ENCODE data around the gene TCF7. TPM values are rescaled to one million over a fixed set of nuclear protein-coding genes. Genes with fewer than 3 reads are reported as not detected.
"Not testable (repeated sequence)": the region's sequence is repeated elsewhere in the genome, so short reads cannot be mapped to it uniquely, and the experiment has no call there.

Gene TCF7
- total RNA-seq, 1 donor from 2014 or later = 2.2 TPM

DNA sequence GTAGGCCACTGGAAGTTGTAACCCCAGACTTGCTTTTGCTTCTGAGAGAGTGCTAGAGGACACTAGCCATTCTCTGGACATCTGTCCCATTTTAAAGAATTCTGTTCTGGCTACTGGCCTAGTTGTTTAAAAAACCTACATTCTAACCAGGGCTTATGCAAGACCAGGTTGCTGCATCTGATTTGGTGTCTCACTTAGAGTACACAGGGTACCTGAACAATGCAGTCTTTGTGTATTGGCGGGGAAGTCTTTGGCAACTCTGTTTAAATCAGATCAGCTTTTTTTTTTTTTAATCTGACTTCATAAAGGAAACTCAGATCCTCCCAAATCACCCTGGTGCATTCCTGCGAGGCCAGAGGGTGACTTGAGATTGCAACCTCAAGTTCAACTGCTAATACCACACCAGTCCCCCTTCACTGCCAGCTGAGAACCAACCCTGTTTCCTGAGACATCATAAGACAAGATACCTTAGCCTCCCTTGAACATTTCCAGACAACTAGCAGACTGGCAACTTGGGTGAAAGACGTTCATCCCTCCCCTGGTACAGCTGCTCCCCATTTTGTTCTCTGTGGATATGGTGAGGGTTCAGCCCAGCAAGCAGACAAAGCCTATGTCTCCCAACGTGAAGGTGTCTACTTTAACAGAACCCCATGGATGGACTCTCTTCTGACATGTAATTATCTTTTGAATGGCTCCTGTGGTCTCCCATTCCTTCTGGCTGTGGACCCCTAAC, 35.3 kb downstream of the TCF7 start:
- ATAC-seq (ENCODE audit: poor library complexity) = no peak
- DNase-seq = no peak
- intact Hi-C loops (cut with DNase I) = loop anchor here (5.0 kb wide), 2 partner anchors 47 to 107 kb away; no protein-coding TSS in a partner anchor

DNA sequence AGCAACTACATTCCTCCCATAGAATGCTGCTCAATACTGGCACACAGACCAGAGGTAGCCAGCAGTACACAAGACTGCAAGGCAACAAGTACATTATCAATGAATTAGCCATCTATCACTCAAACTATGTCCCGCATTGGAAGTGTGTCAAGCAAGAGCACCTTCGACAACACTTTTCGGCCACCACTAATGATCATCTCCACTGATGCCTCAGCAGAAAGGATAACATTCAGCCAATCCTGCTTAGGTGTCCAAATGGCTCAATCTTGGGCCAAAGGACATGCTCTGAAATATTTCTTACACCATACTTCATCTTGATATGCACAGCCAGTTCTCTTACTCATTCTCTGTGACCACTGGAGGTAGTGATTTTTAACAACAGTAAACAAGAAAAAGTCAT, 37.2 kb downstream of the TCF7 start:
- ATAC-seq (ENCODE audit: poor library complexity) = no peak
- no peak for DNase-seq
- intact Hi-C loops (cut with DNase I) = no loop called here

DNA sequence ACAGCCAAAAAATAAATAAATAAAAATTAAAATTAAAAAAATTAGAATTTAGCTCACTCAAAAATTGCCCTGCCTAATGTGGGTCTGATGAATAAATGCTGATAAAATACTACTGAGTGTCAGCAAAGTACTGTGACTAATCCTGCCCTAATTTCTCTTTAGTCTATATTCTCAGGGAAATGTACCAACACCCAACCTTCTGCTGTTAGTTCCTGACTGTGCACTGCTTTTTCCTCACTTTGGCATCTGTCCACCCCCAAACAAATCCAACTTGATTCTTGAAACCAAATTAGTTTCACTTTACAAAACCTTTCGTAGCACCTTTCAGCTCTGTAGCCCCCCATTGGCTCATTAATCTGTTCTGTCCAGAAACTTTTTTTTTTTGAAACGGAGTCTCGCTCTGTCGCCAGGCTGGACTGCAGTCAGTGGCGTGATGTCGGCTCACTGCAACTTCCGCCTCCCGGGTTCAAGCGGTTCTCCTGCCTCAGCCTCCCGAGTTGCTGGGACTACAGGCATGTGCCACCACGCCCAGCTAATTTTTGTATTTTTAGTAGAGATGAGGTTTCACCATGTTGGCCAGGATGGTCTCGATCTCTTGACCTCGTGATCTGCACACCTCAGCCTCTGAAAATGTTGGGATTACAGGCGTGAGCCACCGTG, 37.8 kb downstream of the TCF7 start:
- ATAC-seq (ENCODE audit: poor library complexity); intact Hi-C loops (cut with DNase I); DNase-seq: not testable (repeated sequence)

DNA sequence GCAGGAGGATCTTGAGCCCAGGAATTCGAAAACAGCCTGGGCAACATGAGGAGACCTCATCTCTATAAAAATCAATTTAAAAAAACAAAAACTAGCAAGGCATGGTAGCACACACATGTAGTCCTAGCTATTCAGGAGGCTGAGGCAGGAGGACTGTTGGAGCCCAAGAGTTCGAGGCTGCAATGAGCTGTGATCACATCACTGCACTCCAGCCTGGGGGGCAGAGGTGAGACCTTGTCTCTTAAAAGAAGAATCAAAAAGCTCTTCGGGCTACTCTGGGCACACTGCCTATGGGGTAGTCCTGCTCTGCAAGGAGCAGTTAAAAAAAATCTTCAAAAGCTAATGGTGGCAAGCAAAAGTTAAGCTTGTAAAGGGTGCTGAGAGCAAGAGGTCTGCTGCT, 38.8 kb downstream of the TCF7 start:
- ATAC-seq (ENCODE audit: poor library complexity) (no peak), DNase-seq (no peak)
- intact Hi-C loops (cut with DNase I) = no loop called here

DNA sequence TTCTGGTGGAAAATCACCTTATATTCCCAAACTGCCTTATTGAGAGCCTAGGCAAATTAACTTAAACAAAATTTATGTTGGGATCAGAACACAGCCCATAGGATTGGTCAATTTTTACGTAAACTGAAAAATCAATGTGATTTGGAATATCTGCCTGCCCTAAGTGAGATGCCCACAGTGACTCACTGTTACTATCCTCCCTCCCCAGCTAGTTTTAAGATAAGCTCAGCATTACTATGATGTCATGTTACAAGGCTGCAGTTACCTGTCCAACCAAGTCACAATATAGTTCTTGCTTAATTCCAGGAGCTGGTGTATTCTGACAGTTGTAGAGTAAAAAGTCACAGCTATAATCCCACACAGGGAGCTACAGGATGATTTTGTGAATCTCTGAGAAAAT, 39.2 kb downstream of the TCF7 start:
- DNase-seq (no peak), ATAC-seq (ENCODE audit: poor library complexity) (no peak)
- intact Hi-C loops (cut with DNase I) = no loop called here

DNA sequence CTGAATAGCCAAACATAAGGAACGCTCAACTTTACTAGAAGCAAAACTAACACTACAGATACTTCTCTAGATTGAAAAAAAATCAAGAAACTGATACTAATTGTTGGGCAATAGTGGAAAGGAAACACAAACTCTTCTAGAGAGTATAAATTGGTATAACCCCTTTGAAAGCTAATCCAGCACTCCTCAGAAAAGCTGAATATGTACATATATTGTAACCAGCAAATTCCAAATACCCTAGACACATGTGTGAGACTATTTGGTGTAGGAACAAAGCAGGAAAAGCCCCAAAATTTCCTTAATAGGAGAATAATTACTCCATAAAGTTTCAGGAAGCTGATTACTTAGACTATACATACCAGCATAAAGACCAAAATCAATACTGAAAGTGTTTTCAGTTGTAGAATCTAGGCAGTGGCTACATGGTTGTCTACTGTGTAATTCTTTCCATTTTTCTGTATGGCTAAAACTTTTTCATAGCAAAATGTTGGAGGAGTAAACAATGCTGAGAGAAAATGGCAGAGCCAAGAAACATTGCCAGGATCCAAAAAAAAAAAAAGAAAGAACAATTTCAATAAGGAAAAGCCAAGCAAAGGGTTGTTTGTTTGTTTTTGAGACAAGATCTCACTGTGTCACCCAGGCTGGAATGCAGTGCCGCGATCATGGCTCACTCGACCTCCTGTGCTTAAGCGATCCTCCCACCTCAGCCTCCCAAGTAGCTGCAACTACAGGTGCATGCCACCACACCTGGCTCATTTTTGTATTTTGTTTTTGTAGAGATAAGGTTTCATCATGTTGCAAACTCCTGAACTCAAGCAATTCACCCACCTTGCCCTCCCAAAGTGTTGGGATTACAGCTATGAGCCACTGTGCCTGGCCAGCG, 47.3 kb downstream of the TCF7 start:
- intact Hi-C loops (cut with DNase I) = no loop called here
- no peak for DNase-seq
- no peak for ATAC-seq (ENCODE audit: poor library complexity)

DNA sequence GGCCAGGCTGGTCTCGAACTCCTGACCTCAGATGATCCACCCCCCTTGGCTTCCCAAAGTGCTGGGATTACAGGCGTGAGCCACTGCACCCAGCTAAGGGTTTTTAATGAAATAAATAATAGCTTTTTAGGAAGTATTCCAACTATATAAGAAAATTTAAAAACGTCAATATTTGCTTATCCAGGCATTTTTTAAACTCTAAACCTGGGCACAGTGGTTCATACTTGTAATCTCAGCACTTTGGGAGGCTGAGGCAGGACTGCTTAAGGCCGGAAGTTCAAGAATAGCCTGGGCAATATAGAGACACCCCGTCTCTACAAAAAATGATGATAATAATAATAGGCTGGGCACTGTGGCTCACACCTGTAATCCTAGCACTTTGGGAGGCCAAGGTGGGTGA, 48.1 kb downstream of the TCF7 start:
- ATAC-seq (ENCODE audit: poor library complexity) = no peak
- no peak for DNase-seq
- intact Hi-C loops (cut with DNase I) = no loop called here

DNA sequence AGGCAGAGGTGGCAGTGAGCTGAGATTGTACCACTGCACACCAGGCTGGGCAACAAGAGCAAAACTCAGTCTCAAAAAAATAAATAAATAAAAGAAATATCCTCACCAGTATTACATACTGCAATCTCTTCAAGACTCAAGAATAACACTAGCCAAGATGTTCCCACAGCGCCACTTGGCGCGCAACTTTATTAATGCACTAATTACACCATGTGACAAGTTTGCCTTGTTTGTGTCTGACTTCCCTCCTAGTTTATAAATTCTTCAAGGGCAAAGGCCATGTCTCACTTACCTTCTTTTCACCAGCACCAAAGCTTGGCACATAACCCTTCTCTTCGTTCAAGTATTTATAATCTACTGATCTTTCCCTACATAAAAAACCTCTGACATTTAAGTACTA, 57.5 kb downstream of the TCF7 start:
- DNase-seq = no peak
- ATAC-seq (ENCODE audit: poor library complexity) = no peak
- intact Hi-C loops (cut with DNase I) = no loop called here

DNA sequence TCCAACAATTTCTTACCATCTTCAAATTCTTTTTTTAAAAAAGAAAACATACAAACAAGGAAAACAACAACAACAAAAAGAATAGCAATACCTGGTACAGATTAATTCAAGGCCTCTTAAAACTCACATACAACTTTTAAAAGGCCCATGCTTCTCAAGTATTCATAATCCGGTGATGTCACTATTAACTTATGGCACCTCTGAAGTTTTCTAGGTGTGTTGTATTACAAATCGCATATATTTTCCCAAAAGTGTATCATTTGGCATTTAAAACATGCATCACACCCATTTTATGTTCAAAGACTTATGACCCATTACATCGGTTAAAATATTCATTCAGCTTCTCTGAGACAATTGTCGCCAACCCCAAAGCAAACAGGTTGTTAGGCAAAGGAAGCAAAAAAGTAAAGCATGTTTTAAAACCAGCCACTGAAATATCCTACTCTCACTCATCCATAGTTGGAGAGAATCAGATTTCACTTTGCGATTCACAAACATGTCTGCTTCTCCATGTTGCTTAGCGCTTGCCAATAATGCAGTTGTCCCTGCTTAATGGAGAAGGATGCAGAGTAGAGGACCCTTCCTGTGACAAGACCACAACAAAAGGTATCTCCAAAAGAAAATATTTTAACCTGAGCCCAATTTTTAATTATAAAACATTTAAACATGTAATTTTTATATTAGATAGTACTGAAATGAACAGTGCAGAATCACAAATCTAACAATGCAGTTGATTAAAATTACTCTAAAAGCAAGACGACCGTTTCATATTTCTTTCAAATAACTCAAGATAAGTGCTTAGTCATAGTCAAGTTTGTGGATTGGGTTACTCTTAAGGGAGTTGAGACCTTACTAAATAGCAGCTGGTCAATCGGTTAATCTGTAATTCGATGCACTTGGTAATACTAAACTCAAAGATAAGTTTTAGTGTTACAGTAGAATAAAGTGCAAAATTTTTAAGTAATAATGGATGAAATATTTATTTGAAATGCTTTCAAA, 60.7 kb downstream of the TCF7 start:
- DNase-seq (no peak), ATAC-seq (ENCODE audit: poor library complexity) (no peak)
- intact Hi-C loops (cut with DNase I) = no loop called here

DNA sequence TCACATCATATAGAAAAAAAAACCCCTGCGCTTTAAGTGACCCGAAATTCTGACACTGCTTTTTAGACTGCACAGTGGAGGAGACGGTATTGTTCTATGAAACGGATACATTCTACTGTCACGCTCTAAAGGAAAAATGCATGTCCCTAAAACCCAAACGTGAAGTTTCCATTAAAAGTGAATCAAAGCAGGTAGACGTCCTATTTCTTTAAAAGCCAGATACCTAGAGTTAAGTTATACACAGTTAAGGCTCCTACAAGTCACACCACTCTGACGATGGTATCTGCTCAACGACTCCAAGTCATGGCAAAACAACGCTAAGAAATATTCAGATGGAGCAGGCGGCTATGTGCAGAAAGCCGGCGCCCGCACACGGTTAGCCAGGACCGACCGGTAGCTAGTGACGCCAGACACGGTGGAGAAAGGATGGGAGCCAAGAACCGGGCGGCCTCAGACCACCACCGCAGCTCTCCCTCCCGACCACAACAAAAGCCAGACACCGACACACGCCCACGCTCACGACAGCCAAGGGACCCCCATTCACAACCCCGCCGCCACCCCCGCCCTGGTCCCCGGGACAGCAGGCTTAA, 61.5 kb downstream of the TCF7 start:
- DNase-seq (peak; percentile 45), ATAC-seq (ENCODE audit: poor library complexity) (peak; percentile 11)
- intact Hi-C loops (cut with DNase I) = no loop called here

DNA sequence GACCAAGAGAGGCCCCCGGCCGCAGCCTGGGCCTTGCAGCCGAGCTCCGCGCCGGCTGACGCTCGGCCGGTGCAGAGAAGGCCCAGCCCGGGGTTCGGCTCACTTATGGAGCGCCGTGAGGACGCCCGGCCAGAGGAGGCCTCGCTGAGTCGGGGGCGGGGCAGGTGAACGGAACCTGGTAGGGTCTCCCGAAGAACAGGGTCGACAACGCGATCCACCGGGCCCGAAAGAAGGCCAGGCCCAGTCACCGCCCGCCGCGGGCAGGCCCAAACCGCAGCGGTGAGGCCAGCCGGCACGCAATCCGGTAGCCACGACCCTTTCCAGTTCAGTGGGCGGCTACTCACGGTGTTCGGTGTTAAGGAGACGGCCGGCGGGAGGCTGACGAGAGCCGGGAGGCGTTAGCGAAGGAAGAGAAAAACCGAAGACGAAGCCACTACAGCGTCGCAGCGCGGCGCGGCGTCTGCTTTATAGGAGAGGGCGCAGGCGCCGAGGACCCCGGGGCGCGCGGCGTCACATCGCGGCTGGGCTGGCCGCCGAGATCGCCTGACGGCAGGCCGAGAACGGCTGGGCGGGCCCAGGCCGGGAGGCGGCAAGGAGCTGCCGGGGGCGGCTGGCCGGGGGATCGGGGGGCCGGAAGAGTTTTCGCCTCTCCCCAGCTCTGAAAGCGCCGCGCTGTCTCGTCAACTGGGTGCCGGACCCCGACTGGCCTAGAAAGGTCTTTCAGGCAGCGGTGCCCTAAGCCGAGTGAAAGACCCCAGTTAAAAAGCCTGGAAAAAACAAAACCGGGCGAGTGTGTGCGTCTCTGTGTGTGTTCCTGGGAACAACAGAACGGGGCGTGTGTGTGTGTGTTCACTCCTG, 62.3 kb downstream of the TCF7 start, which contains the start of gene SKP1:
TSS of gene SKP1 (minus strand) at position 440 of the 858 bp plus-strand sequence. CDS start 2,928 bp downstream, outside the sequence.
- DNase-seq = peak; percentile 91
- peak; percentile 94 for ATAC-seq (ENCODE audit: poor library complexity)
- intact Hi-C loops (cut with DNase I) = no loop called here

DNA sequence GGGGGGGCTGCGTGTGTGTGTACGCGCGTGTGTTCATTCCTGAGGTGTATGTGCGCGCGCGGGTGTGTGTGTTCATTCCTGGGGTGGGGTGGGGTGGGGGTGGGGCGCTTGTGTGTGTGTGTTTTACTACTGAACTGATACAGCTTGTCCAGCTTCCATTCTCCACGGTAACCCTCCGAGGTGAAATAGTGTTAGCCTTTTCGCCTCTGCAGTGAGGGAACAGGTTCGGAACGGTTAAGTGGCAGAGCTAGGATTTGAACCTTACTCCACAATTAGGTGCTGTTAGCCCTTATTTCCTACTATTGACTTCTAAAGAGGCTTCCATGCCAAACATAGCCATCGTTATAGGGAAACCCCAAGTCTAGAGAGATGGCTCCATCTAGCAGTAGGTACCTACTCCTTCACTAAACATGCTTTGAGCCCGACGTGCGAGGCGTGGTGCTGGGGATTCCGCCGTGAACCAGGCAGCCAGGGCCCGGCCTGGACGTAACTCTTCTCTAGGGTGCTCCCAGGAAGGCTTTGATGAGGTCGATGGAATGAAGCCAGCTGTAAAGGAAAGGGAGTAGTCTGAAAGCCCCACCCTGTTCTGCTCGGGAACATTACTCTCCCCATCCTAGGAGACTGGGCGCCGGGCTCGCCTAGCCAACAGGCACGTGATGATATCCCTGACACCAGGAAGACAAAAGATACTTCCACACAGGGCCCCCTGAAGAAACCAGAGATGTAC, 63.1 kb downstream of the TCF7 start:
- DNase-seq (peak; percentile 51), ATAC-seq (ENCODE audit: poor library complexity) (peak; percentile 56)
- intact Hi-C loops (cut with DNase I) = no loop called here

DNA sequence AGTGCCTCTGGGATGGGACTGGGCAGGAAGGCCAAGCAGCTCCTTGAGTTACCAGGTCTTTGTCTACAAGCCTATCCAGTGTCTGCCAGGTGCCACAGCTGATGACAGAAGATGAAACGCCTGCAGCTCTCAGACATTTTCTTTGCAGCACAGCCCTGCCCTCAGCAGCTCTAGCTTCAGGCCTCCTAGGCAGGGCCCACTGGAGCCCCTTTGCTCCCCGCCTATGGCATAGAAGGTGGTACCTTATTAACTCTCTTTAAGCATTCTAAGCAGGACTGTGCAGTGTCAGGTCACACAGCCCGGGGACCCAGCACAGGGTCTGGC, 63.6 kb downstream of the TCF7 start:
- DNase-seq (no peak), ATAC-seq (ENCODE audit: poor library complexity) (no peak)
- intact Hi-C loops (cut with DNase I) = no loop called here

DNA sequence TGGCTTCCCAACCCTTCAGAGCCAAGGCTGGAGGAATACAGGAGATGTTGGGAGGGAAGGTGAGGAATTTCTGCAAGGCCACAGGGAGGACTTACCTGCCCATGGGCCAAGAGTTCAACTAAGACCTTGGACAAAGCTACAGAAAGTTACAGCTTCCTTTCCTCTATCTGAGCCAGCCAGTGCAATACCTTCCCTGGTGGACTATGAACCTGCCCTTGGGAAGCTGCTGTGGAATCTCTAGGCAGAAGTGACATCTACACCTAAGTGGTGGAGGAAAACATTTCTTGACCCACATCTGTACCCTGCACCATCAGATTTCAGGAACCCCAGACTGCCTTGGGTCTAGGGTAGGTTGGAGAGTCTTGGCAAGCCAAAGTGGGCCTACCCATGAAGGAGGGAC, 69.0 kb downstream of the TCF7 start:
- ATAC-seq (ENCODE audit: poor library complexity) = no peak
- intact Hi-C loops (cut with DNase I) = loop anchor here (10.0 kb wide), 1 partner anchor 401 kb away; no protein-coding TSS in a partner anchor

DNA sequence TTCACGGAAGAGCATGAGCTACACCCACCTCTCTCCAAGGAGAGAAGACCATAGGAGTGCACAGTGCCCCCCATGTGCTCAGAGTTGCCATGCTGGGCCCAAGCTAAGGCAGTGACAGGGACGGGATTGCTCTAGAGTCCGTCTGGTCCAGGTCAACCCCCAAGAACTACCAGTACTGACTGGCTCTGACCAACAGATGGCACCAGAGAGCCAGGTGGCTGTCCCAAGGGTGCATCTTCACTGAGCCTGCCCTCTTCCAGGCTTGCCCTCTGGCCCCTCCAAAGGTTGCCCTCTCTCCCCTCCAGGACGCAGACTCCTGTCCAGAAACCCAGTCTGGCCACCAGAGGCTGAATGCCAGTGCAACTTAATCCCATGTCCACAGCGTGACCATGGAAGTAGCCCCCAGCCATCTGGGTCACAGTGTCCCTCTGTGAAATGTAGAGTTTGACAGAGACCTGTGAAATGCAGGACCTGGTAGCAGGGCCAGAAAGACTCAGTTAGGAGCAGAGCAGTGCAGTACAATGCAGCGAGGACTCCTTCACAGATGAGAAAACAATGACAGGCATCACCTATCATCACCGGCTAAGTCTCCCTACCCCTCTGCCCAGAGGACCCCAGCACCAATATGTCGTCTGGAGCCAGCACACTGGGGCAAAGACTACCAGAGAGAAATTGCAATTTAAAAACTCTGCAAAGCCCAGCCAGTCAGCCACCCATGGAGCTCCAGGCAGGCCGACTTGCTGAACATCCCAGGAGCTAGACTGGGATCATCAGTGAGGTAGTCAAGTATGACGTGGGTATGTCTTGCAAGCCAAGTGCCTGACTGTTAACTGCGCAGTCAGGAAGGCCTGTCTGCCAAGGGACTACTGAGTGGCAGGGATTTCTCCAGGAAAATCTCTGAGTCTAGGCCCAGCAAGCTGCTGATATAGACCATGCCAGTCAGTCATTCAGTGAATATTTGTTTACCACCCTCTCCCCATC, 70.0 kb downstream of the TCF7 start:
- intact Hi-C loops (cut with DNase I) = loop anchor here (1.0 to 10.0 kb wide), 2 partner anchors 105 to 400 kb away; no protein-coding TSS in a partner anchor
- DNase-seq = peak; percentile 68
- peak; percentile 92 for ATAC-seq (ENCODE audit: poor library complexity)

More for the DNA sequence above, 69.0 kb downstream of the TCF7 start:
- DNase-seq = no peak

Data from Right ventricle myocardium superior (tissue), 1 donor.